ENCODE data around the gene SENP1. TPM values are rescaled to one million over a fixed set of nuclear protein-coding genes. Genes with fewer than 3 reads are reported as not detected.

SENP1 gene
- polyA plus RNA-seq, 2 of the 4 experiments (the other 2 are of a cell fraction), result 13.9 to 49.3 TPM

GRCh38 chr12:47999816-48000215 lies 106.1 kb downstream of the SENP1 start:
- ChIA-PET CTCF (interaction anchor here (0.7 kb wide), 1 partner anchor 180 kb away, joined by 3 read pairs; no protein-coding TSS in a partner anchor), POLR2A (no interaction called here)
- Histone ChIP-seq H3K4me1 (peaks cover 28% of the 10 kb centered on the region), H3K27ac (no peak overlapping the region), H3K9me3 (no peaks in the 10 kb centered on the region), H3K4me2 (no peak overlapping the region), H3K4me3 (no peak overlapping the region)
- FAIRE-seq, result no peak
- ATAC-seq, result no peak
- DNase-seq (ENCODE audit: low read depth in 1 of 2, low spot score in 1 of 2), result no peak
- no peak for TF ChIP-seq TP53 (CRISPR knock-in tag; IDR thresholded peaks at IDR 0.05)
- WGBS (ENCODE audit: missing lambda C conversion rate), result 48% methylated on average over 9 of the region's 9 CpGs

GRCh38 chr12:47997321-47997720 lies 108.6 kb downstream of the SENP1 start:
- no peak overlapping the region for H3K4me3 ChIP-seq
- H3K4me1 ChIP-seq, result peaks cover 5% of the 10 kb centered on the region
- ChIA-PET POLR2A (no interaction called here), CTCF (no interaction called here)
- FAIRE-seq (no peak), ATAC-seq (no peak), DNase-seq (ENCODE audit: low read depth in 1 of 2, low spot score in 1 of 2) (no peak)
- no peak overlapping the region for H3K27ac ChIP-seq
- H3K9me3 ChIP-seq, result no peaks in the 10 kb centered on the region
- TF ChIP-seq POLR2A (IDR thresholded peaks at IDR 0.05; ENCODE audit: low read length) (no peak), FOSB (CRISPR knock-in tag; IDR thresholded peaks at IDR 0.05) (no peak), HDAC2 (IDR thresholded peaks at IDR 0.05) (no peak)
- no peak overlapping the region for H3K4me2 ChIP-seq
- 7% methylated on average over 3 of the region's 3 CpGs for WGBS (ENCODE audit: missing lambda C conversion rate)

GRCh38 chr12:47995981-47996401 lies 109.9 kb downstream of the SENP1 start:
- FAIRE-seq (no peak), DNase-seq (ENCODE audit: low read depth in 1 of 2, low spot score in 1 of 2) (no peak), ATAC-seq (no peak)
- Histone ChIP-seq H3K4me2 (no peak overlapping the region), H3K9me3 (no peaks in the 10 kb centered on the region), H3K4me3 (no peak overlapping the region), H3K4me1 (no peaks in the 10 kb centered on the region), H3K27ac (no peak overlapping the region)
- whole genome bisulfite sequencing (ENCODE audit: missing lambda C conversion rate), result 70% methylated on average over 4 of the region's 4 CpGs
- CTCF ChIA-PET, result no interaction called here
- POLR2A ChIA-PET, result no interaction called here
- TF ChIP-seq FOSL2 (IDR thresholded peaks at IDR 0.05) (no peak), FOSL2 (CRISPR knock-in tag; IDR thresholded peaks at IDR 0.05) (no peak), TP53 (CRISPR knock-in tag; IDR thresholded peaks at IDR 0.05) (no peak), CBX2 (IDR thresholded peaks at IDR 0.05; ENCODE audit: borderline replicate concordance, low read depth) (no peak), BHLHE40 (IDR thresholded peaks at IDR 0.05; ENCODE audit: low read depth, low read length) (no peak)

GRCh38 chr12:47993491-47993890 lies 112.4 kb downstream of the SENP1 start:
- ChIA-PET POLR2A (no interaction called here), CTCF (interaction anchor here (1.1 to 1.8 kb wide), 2 partner anchors 30 to 173 kb away, joined by 3 to 6 read pairs; partner anchors contain the start of gene TMEM106C)
- WGBS (ENCODE audit: missing lambda C conversion rate), result 78% methylated on average over 5 of the region's 5 CpGs
- Histone ChIP-seq H3K4me1 (no peaks in the 10 kb centered on the region), H3K4me3 (no peak overlapping the region), H3K27ac (no peak overlapping the region), H3K4me2 (no peak overlapping the region), H3K9me3 (no peaks in the 10 kb centered on the region)
- FAIRE-seq, result no peak
- TF ChIP-seq MAFK (IDR thresholded peaks at IDR 0.05; ENCODE audit: partially characterized antibody) (no peak), ZSCAN20 (CRISPR knock-in tag; IDR thresholded peaks at IDR 0.05) (no peak), REST (IDR thresholded peaks at IDR 0.05) (no peak), CBX8 (IDR thresholded peaks at IDR 0.05) (no peak), CHD2 (IDR thresholded peaks at IDR 0.05; ENCODE audit: low read length, partially characterized antibody) (no peak), HEYL (CRISPR knock-in tag; IDR thresholded peaks at IDR 0.05) (no peak), ESRRA (IDR thresholded peaks at IDR 0.05; ENCODE audit: borderline replicate concordance, low read length) (no peak), HOXB13 (CRISPR knock-in tag; IDR thresholded peaks at IDR 0.05; ENCODE audit: low read depth) (no peak), BCL3 (IDR thresholded peaks at IDR 0.05) (no peak), FOSB (CRISPR knock-in tag; IDR thresholded peaks at IDR 0.05) (no peak), MAZ (IDR thresholded peaks at IDR 0.05; ENCODE audit: borderline replicate concordance, low read depth, low read length) (no peak), ELK1 (IDR thresholded peaks at IDR 0.05; ENCODE audit: low read depth, low read length) (no peak)
- ATAC-seq, result no peak
- DNase-seq (ENCODE audit: low read depth in 1 of 2, low spot score in 1 of 2), result no peak

Data from A549 (cell line).